ENCODE data around the gene CDH22. TPM values are rescaled to one million over a fixed set of nuclear protein-coding genes. Genes with fewer than 3 reads are reported as not detected.

CDH22 gene
- total and polyA plus RNA-seq, 2 donors (not counting 1 experiment from before 2014, with no cell fraction given) = not detected

DNA sequence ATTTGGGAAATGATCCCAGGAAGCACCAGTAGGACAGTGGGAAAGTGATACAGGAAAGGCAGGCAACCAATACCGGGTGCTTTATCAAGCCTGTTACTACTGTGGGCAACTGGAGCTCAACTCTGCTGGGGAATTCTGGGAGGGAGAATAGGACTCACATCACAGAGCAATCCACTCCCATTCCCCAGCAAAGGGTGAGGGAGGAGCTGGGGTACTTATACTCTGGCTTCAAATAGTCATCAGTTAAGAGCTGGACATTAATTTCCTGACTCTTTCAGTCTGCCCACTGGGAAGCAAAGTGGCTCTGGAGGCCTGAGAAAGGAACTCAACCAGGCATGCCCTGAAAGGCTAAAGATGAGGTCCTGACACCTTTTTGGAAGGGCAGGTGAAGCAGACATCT, 17.5 kb upstream of the CDH22 start:
- no peaks in the 10 kb centered on the region for H3K79me2 ChIP-seq (ENCODE audit: control insufficient read depth, insufficient read depth, low read length)
- no peaks in the 10 kb centered on the region for H4K20me1 ChIP-seq (ENCODE audit: control insufficient read depth, extremely low read depth, insufficient read depth, low read length)

DNA sequence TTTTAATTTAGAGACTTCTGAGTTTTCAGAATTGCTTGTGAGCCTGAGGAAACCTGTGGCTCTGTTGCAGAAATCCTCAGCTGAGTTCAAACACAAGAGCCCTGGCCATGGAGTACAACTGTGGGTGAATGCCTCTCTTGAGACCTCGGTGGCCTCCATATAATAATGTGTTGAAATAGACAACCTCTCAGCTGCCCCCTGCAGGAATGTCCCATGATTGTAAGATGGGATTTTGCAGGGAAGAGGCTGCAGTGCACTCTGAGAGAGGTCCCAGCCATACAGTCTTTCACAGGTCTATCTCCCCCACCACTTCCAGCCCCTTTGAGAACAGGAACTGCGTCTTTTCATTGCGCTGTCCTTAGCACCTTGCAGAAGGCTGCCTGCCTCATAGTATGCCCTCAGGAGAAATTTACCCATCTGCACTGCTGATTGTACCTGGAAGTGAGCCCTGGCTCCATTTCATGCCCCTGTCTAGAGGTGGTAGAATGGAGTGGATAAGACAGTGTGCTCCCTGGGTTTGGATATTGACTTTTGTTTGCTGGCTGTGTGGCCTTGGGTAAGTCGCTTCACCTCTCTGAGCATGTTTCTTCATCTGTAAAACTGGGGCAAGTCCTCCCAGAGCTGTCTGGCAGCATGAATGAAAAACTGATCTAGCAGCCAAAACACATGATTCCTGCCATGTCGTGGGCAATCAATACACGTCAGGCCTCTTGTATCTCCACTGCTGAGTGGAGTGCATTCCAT, 16.8 kb upstream of the CDH22 start:
- H3K4me1 ChIP-seq (ENCODE audit: control insufficient read depth, extremely low read depth, insufficient read depth, low read length) = no peaks in the 10 kb centered on the region
- H2AFZ ChIP-seq (ENCODE audit: low read length) = no peak overlapping the region
- no peak overlapping the region for H3K27ac ChIP-seq (ENCODE audit: insufficient read depth, low read length)
- DNase-seq (ENCODE audit: low read depth in 2 of 2) = peak in 1 of 2 donors; percentile 23
- no peaks in the 10 kb centered on the region for H3K36me3 ChIP-seq (ENCODE audit: control insufficient read depth, insufficient read depth, low read length)
- no peaks in the 10 kb centered on the region for H3K9me3 ChIP-seq (ENCODE audit: control insufficient read depth, insufficient read depth, low read depth, low read length)
- no peak overlapping the region for H3K4me3 ChIP-seq (replicated peaks in 1 of 4; ENCODE audit: control extremely low read depth in 1 of 4, insufficient read depth in 1 of 4, low read depth in 3 of 4, low read length in 4 of 4)
- H3K9ac ChIP-seq (ENCODE audit: insufficient read depth, low read length) = no peak overlapping the region
- H3K27me3 ChIP-seq (ENCODE audit: control insufficient read depth, insufficient read depth, low read length) = peaks cover 4% of the 10 kb centered on the region
- H3K4me2 ChIP-seq (ENCODE audit: extremely low read depth, insufficient read depth, low read length) = no peak overlapping the region
- TF ChIP-seq, protein P1, sequence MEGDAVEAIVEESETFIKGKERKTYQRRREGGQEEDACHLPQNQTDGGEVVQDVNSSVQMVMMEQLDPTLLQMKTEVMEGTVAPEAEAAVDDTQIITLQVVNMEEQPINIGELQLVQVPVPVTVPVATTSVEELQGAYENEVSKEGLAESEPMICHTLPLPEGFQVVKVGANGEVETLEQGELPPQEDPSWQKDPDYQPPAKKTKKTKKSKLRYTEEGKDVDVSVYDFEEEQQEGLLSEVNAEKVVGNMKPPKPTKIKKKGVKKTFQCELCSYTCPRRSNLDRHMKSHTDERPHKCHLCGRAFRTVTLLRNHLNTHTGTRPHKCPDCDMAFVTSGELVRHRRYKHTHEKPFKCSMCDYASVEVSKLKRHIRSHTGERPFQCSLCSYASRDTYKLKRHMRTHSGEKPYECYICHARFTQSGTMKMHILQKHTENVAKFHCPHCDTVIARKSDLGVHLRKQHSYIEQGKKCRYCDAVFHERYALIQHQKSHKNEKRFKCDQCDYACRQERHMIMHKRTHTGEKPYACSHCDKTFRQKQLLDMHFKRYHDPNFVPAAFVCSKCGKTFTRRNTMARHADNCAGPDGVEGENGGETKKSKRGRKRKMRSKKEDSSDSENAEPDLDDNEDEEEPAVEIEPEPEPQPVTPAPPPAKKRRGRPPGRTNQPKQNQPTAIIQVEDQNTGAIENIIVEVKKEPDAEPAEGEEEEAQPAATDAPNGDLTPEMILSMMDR (conservative IDR thresholded peaks at IDR 0.05 in 1 of 2, IDR thresholded peaks at IDR 0.05 in 1 of 2; ENCODE audit: low read depth in 1 of 2, low read length in 2 of 2) = peak; percentile 33 to 51
- TF ChIP-seq EZH2 (IDR thresholded peaks at IDR 0.05; ENCODE audit: low read length, missing control alignments) = no peak
- no peaks in the 10 kb centered on the region for H3K79me2 ChIP-seq (ENCODE audit: control insufficient read depth, insufficient read depth, low read length)
- H4K20me1 ChIP-seq (ENCODE audit: control insufficient read depth, extremely low read depth, insufficient read depth, low read length) = no peaks in the 10 kb centered on the region

More for the DNA sequence above, 17.5 kb upstream of the CDH22 start:
- Histone ChIP-seq H3K27ac (ENCODE audit: insufficient read depth, low read length) (no peak overlapping the region), H3K4me3 (replicated peaks in 1 of 4; ENCODE audit: control extremely low read depth in 1 of 4, insufficient read depth in 1 of 4, low read depth in 3 of 4, low read length in 4 of 4) (no peak overlapping the region), H3K4me2 (ENCODE audit: extremely low read depth, insufficient read depth, low read length) (no peak overlapping the region), H3K27me3 (ENCODE audit: control insufficient read depth, insufficient read depth, low read length) (peaks cover 4% of the 10 kb centered on the region), H3K9ac (ENCODE audit: insufficient read depth, low read length) (no peak overlapping the region), H3K9me3 (ENCODE audit: control insufficient read depth, insufficient read depth, low read depth, low read length) (no peaks in the 10 kb centered on the region), H3K4me1 (ENCODE audit: control insufficient read depth, extremely low read depth, insufficient read depth, low read length) (no peaks in the 10 kb centered on the region), H2AFZ (ENCODE audit: low read length) (no peak overlapping the region), H3K36me3 (ENCODE audit: control insufficient read depth, insufficient read depth, low read length) (no peaks in the 10 kb centered on the region)
- TF ChIP-seq EZH2 (IDR thresholded peaks at IDR 0.05; ENCODE audit: low read length, missing control alignments) = no peak
- TF ChIP-seq, protein P1 (conservative IDR thresholded peaks at IDR 0.05 in 1 of 2, IDR thresholded peaks at IDR 0.05 in 1 of 2; ENCODE audit: low read depth in 1 of 2, low read length in 2 of 2) = no peak
- no peak for DNase-seq (ENCODE audit: low read depth in 2 of 2)

DNA sequence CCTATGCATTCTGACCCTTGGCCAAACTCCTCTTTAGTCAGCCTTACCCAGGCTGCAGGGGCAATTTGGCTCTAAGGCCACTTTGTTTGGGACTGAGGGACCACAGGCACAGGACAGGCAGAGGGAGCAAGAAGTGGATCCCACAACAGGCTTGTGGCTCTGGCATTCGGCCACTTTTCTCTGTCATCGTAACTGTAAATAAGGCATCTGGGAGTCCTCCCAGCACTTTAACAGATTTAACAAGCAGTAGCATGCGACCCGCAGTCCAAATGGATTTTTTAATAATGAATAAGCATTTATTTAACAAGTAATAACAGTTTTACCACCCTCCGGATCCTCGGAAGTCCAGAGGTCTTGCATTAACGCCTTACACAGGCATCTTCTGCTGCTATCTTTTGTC, 16.1 kb upstream of the CDH22 start:
- TF ChIP-seq, protein P1 (conservative IDR thresholded peaks at IDR 0.05 in 1 of 2, IDR thresholded peaks at IDR 0.05 in 1 of 2; ENCODE audit: low read depth in 1 of 2, low read length in 2 of 2) = no peak
- no peak for TF ChIP-seq EZH2 (IDR thresholded peaks at IDR 0.05; ENCODE audit: low read length, missing control alignments)
- no peak for DNase-seq (ENCODE audit: low read depth in 2 of 2)
- H3K4me2 ChIP-seq (ENCODE audit: extremely low read depth, insufficient read depth, low read length) = no peak overlapping the region
- H4K20me1 ChIP-seq (ENCODE audit: control insufficient read depth, extremely low read depth, insufficient read depth, low read length) = no peaks in the 10 kb centered on the region
- no peaks in the 10 kb centered on the region for H3K9me3 ChIP-seq (ENCODE audit: control insufficient read depth, insufficient read depth, low read depth, low read length)
- H3K4me1 ChIP-seq (ENCODE audit: control insufficient read depth, extremely low read depth, insufficient read depth, low read length) = no peaks in the 10 kb centered on the region
- peaks cover 10% of the 10 kb centered on the region for H3K27me3 ChIP-seq (ENCODE audit: control insufficient read depth, insufficient read depth, low read length)
- H2AFZ ChIP-seq (ENCODE audit: low read length) = no peak overlapping the region
- H3K9ac ChIP-seq (ENCODE audit: insufficient read depth, low read length) = no peak overlapping the region
- no peaks in the 10 kb centered on the region for H3K36me3 ChIP-seq (ENCODE audit: control insufficient read depth, insufficient read depth, low read length)
- H3K4me3 ChIP-seq (replicated peaks in 1 of 4; ENCODE audit: control extremely low read depth in 1 of 4, insufficient read depth in 1 of 4, low read depth in 3 of 4, low read length in 4 of 4) = no peak overlapping the region
- no peak overlapping the region for H3K27ac ChIP-seq (ENCODE audit: insufficient read depth, low read length)
- H3K79me2 ChIP-seq (ENCODE audit: control insufficient read depth, insufficient read depth, low read length) = no peaks in the 10 kb centered on the region
